ACC112 (cell line): ENCODE data around the gene WDR86.

Source experiments
- H2AFZ ChIP-seq: fragments of 200-600 bp; sonication (generic); one replicate; pipeline ENCODE4 v1.6.0; 2017; ENCODE audit warnings: antibody characterized with exemption, low read length; ENCODE audit not compliant: unreplicated experiment
- H3K27ac ChIP-seq: fragments of 200-600 bp; sonication (generic); 2 replicates; pipeline ENCODE4 v1.5.1; 2014; ENCODE audit warnings: low read depth, mild to moderate bottlenecking, antibody characterized with exemption, low read length, moderate library complexity
- H3K27me3 ChIP-seq: fragments of 200-600 bp; sonication (generic); 2 replicates; pipeline ENCODE4 v1.6.1; 2014; ENCODE audit warnings: mild to moderate bottlenecking, antibody characterized with exemption, low read length, moderate library complexity, mixed read lengths; ENCODE audit not compliant: insufficient read depth
- H3K36me3 ChIP-seq: fragments of 200-600 bp; sonication (generic); 2 replicates; pipeline ENCODE4 v1.6.1; 2016; ENCODE audit warnings: mild to moderate bottlenecking, antibody characterized with exemption, low read length, moderate library complexity, mixed read lengths; ENCODE audit not compliant: insufficient read depth
- H3K4me1 ChIP-seq: fragments of 200-600 bp; sonication (generic); one replicate; pipeline ENCODE4 v1.6.1; 2016; ENCODE audit warnings: low read length, mixed read lengths; ENCODE audit not compliant: insufficient read depth, unreplicated experiment, control insufficient read depth
- H3K4me3 ChIP-seq: fragments of 200-600 bp; sonication (generic); 2 replicates; pipeline ENCODE4 v1.5.1; 2014; ENCODE audit warnings: mild to moderate bottlenecking, low read depth, low read length
- H3K79me2 ChIP-seq: fragments of 200-600 bp; sonication (generic); one replicate; pipeline ENCODE4 v1.6.0; 2016; ENCODE audit warnings: low read length; ENCODE audit not compliant: control insufficient read depth, unreplicated experiment, insufficient read depth

Gene WDR86

DNA sequence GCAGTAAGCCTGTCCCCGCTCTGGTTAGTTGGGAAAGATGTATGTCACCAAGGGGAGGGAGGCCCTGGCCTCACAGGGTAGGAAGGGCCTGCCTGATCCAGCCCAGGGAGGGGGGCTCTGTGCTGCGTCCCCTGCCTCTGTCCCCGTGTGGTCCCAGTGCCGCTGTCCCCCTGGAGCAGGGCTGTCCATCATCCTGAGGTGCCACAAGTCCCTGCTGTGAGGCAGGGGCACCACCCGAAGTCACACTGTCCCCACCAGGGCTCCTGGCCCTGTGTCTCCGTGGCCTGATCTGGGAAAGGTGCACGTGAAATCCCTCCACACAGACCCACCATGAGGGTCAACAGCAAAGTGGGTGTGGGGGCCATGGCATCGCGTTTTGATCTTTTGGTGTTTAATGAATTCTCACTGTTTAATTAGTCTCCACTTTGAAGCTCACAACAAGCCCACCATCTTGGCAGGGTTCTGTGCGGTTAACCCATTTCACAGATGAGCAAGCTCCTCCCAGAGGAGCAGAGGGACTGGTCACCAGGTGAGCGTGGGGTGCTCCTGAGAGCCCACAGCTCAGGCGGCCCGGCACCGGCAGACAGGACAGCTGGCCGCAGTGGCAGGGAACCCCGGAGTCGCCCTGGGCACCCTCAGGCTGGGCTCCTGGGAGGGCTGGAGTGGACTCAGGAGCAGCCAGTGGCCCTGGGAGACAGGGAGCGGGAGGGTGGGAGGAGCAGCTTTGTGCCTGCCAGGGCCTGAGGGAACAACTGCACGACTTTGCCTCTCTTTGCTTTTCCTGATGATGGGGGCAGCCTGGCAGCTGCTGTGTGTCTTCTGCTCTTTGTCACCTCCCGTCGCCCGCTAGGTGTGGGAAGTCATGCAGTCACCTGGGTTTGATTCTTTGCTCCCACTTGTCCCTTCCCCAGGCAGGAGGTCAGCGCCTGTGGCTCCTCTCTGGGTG is 42.1 kb upstream of the WDR86 start:
- Histone ChIP-seq H3K36me3 (no peaks in the 10 kb centered on the region), H3K4me3 (no peak overlapping the region), H3K4me1 (no peaks in the 10 kb centered on the region), H2AFZ (no peak overlapping the region), H3K27ac (no peak overlapping the region), H3K79me2 (no peaks in the 10 kb centered on the region), H3K27me3 (no peaks in the 10 kb centered on the region)

GRCh38 chr7:151451156-151451555 is 41.3 kb upstream of the WDR86 start:
- no peaks in the 10 kb centered on the region for H3K27me3 ChIP-seq
- H3K36me3 ChIP-seq, result no peaks in the 10 kb centered on the region
- H3K4me3 ChIP-seq, result no peak overlapping the region
- H3K27ac ChIP-seq, result no peak overlapping the region
- no peaks in the 10 kb centered on the region for H3K79me2 ChIP-seq
- no peak overlapping the region for H2AFZ ChIP-seq
- H3K4me1 ChIP-seq, result no peaks in the 10 kb centered on the region

DNA sequence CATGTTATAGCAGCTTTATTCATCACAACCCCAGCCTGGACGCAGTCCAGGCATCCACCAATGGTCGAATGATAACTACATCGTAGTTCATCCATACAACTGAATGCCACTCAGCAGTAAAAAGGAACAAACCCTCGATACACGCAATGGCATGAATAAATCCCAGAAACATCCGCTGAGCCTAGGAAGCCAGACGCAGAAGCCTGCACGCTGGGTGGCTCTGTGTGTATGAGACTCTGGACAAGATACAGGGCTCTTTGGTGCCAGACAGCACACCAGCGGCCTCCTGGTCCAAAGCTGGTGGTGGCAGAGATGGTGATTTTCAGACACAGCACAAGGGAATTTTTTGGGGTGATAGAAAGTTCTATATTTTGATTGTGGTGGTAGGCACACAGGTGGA is 40.2 kb upstream of the WDR86 start:
- H3K4me3 ChIP-seq, result no peak overlapping the region
- no peaks in the 10 kb centered on the region for H3K4me1 ChIP-seq
- H3K27ac ChIP-seq, result no peak overlapping the region
- H3K27me3 ChIP-seq, result no peaks in the 10 kb centered on the region
- H3K79me2 ChIP-seq, result no peaks in the 10 kb centered on the region
- H2AFZ ChIP-seq, result no peak overlapping the region
- H3K36me3 ChIP-seq, result no peaks in the 10 kb centered on the region

GRCh38 chr7:151448261-151449252 is 38.7 kb upstream of the WDR86 start:
- Histone ChIP-seq H3K4me1 (no peaks in the 10 kb centered on the region), H3K27me3 (no peaks in the 10 kb centered on the region), H3K79me2 (no peaks in the 10 kb centered on the region), H3K27ac (no peak overlapping the region), H3K36me3 (no peaks in the 10 kb centered on the region), H2AFZ (peak overlapping the region; percentile 80), H3K4me3 (peak overlapping the region; percentile 80)

GRCh38 chr7:151447901-151448260 is 38.0 kb upstream of the WDR86 start:
- Histone ChIP-seq H3K79me2 (no peaks in the 10 kb centered on the region), H3K4me3 (peak overlapping the region; percentile 80), H3K27ac (no peak overlapping the region), H3K27me3 (no peaks in the 10 kb centered on the region), H3K4me1 (no peaks in the 10 kb centered on the region), H3K36me3 (no peaks in the 10 kb centered on the region), H2AFZ (peak overlapping the region; percentile 80)

DNA sequence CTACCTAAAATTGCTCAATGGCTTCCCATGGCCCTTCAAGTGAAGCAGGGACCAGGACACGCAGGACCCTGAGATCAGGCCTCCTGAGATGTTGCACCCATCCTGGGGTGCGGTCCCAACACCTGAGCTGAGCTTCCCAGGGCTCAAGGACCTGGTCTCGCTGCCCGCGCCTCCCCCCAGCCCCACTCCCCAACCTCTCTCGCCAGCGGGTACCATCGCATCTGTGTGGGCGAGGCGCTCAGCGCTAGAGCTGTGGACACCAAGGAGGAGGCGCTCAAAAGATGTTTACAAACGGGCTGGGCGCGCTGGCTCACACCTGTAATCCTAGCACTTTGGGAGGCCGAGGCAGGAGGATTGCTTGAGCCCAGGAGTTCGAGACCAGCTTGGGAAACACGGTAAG is 37.5 kb upstream of the WDR86 start:
- Histone ChIP-seq H3K27me3 (no peaks in the 10 kb centered on the region), H3K4me1 (no peaks in the 10 kb centered on the region), H3K79me2 (no peaks in the 10 kb centered on the region), H3K27ac (no peak overlapping the region), H2AFZ (no peak overlapping the region), H3K36me3 (no peaks in the 10 kb centered on the region), H3K4me3 (no peak overlapping the region)

- no peaks in the 10 kb centered on the region for H3K79me2 ChIP-seq
- H3K4me3 ChIP-seq, result no peak overlapping the region
- H3K4me1 ChIP-seq, result peaks cover 7% of the 10 kb centered on the region
- H2AFZ ChIP-seq, result no peak overlapping the region
- no peaks in the 10 kb centered on the region for H3K36me3 ChIP-seq
- no peak overlapping the region for H3K27ac ChIP-seq
- H3K27me3 ChIP-seq, result no peaks in the 10 kb centered on the region
Observed at GRCh38 chr7:151446412-151446811, 36.6 kb upstream of the WDR86 start.

- Histone ChIP-seq H2AFZ (no peak overlapping the region), H3K27me3 (no peaks in the 10 kb centered on the region), H3K27ac (no peak overlapping the region), H3K36me3 (no peaks in the 10 kb centered on the region), H3K79me2 (no peaks in the 10 kb centered on the region), H3K4me1 (peaks cover 16% of the 10 kb centered on the region), H3K4me3 (no peak overlapping the region)
Observed at GRCh38 chr7:151444632-151445031, 34.8 kb upstream of the WDR86 start.

DNA sequence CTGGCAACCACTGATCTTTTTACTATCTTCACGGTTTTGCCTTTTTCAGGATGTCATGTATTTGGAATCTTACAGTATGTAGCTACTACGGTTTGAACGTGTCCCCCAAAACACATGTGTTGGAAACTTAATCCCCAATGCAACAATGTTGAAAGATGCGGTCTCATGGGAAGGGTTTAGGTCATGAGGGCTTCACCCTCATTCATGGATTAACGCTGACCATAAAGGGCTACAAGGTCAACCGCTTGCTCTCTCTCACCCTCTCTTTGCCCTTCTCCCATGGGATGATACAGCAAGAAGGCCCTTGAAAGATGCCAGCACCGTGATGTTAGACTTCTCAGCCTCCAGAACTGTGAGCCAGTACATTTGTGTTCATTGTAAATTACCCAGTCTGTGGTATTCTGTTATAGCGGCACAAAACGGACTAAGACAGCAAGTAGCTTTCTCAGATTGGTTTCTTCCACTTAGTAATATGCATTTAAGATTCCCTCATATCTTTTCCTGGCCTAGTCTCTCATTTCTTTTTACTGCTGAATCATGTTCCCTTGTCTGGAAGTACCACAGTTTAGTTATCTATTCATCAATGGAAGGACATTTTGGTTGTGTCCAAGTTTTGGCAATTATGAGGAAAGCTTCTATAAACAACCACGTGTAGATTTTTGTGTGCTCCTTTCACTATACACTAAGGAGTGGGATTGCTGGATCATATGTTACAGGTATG is 33.1 kb upstream of the WDR86 start:
- peak overlapping the region; percentile 22 for H2AFZ ChIP-seq
- H3K79me2 ChIP-seq, result no peaks in the 10 kb centered on the region
- H3K36me3 ChIP-seq, result no peaks in the 10 kb centered on the region
- H3K27ac ChIP-seq, result no peak overlapping the region
- H3K4me3 ChIP-seq, result no peak overlapping the region
- H3K27me3 ChIP-seq, result 0 out of 2 replicates have a peak, but pooled peaks cover 3% of the 10 kb centered on the region
- H3K4me1 ChIP-seq, result peaks cover 16% of the 10 kb centered on the region

DNA sequence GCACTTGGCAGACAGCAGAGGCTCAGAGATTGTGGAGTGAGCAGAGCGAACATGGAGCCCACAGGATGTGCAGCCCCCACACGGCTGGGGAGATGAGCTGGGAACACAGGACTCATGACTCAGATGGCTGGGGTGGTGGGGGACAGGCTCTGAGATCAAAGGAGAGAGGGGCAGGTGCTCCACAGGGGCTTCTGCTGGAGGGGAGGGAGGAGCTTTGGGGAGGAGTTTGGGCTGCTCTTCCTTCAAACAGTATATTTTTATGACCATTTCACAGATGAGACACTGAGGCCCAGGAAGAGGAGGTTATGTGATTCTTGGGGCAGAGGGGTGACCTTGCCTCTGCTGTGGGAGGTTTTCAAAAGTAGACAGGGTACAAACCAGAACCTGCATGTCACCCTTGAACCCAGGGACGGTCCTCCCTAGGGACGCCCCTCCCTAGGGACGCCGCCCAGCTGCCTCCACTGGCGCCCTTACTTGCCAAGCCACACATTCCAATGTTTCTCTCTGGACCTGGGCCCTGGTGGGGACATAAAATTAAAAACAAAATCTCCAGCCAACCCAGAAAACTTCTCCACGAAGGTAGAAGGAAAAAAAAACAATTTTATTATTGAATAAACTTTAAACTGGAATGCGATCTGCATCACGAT is 31.1 kb upstream of the WDR86 start:
- Histone ChIP-seq H3K36me3 (no peaks in the 10 kb centered on the region), H3K4me1 (peaks cover 16% of the 10 kb centered on the region), H2AFZ (no peak overlapping the region), H3K27ac (peak overlapping the region; percentile 27; the same call in 1 of the 2 replicates), H3K27me3 (0 out of 2 replicates have a peak, but pooled peaks cover 3% of the 10 kb centered on the region), H3K4me3 (no peak overlapping the region), H3K79me2 (no peaks in the 10 kb centered on the region)
